HEK293T (cell line): ENCODE data around the gene ACOD1.

Experiments
- BHLHE40 ChIP-seq: fragments of 450-650 bp; IDR thresholded peaks from 2 replicates; pipeline ENCODE4 v1.6.1; 2016; ENCODE audit warnings: mild to moderate bottlenecking, moderate library complexity, borderline replicate concordance
- ELF4 ChIP-seq: fragments of 450-650 bp; IDR thresholded peaks from 2 replicates; pipeline ENCODE4 v1.6.1; 2017; ENCODE audit warnings: antibody characterized with exemption
- FOXA1 ChIP-seq: fragments of 450-650 bp; IDR thresholded peaks from 2 replicates; pipeline ENCODE4 v1.6.1; 2016; ENCODE audit warnings: mild to moderate bottlenecking
- FOXK2 ChIP-seq: fragments of 450-650 bp; IDR thresholded peaks from 2 replicates; pipeline ENCODE4 v1.6.1; 2016; ENCODE audit warnings: mild to moderate bottlenecking
- HDGF ChIP-seq: fragments of 450-650 bp; IDR thresholded peaks from 2 replicates; pipeline ENCODE4 v1.6.1; 2017; ENCODE audit warnings: antibody characterized with exemption, borderline replicate concordance
- LEF1 ChIP-seq: fragments of 450-650 bp; IDR thresholded peaks from 2 replicates; pipeline ENCODE4 v1.6.1; 2017; ENCODE audit warnings: mild to moderate bottlenecking, borderline replicate concordance
- SP1 ChIP-seq: fragments of 450-650 bp; IDR thresholded peaks from 2 replicates; pipeline ENCODE4 v1.6.1; 2017
- SUZ12 ChIP-seq: fragments of 450-650 bp; IDR thresholded peaks from 2 replicates; pipeline ENCODE4 v1.6.1; 2016; ENCODE audit warnings: mild to moderate bottlenecking
- TARDBP ChIP-seq: fragments of 450-650 bp; IDR thresholded peaks from 2 replicates; pipeline ENCODE4 v1.6.1; 2016
- TF ChIP-seq, protein P1 (sequence below): fragments of 450-650 bp; IDR thresholded peaks from 2 replicates; pipeline ENCODE4 v1.6.1; 2016

DNA sequence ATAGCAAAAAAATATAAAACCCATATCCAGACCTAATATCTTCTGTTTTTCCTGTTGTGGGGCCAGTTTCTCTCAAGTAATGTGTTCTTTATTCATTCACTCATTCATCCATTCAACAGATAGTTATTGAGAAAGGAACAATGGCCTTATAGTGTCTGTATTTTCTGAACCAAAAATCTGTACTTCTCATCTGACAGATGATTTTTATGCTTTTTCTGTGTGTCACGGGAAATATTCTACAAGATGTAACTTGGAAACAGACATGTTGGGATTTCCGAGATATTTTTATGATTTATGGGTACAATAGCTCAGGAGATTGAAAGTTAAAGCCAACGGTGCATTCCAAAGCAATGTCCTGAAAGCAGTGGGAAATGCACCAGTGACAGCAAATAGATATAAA is 5.7 kb downstream of the ACOD1 start:
- TF ChIP-seq FOXK2: no peak
- no peak for TF ChIP-seq SP1
- no peak for TF ChIP-seq BHLHE40
- TF ChIP-seq HDGF: no peak
- TF ChIP-seq TARDBP: no peak
- TF ChIP-seq FOXA1: no peak
- no peak for TF ChIP-seq LEF1
- TF ChIP-seq ELF4: no peak
- no peak for TF ChIP-seq SUZ12
- TF ChIP-seq, protein P1, sequence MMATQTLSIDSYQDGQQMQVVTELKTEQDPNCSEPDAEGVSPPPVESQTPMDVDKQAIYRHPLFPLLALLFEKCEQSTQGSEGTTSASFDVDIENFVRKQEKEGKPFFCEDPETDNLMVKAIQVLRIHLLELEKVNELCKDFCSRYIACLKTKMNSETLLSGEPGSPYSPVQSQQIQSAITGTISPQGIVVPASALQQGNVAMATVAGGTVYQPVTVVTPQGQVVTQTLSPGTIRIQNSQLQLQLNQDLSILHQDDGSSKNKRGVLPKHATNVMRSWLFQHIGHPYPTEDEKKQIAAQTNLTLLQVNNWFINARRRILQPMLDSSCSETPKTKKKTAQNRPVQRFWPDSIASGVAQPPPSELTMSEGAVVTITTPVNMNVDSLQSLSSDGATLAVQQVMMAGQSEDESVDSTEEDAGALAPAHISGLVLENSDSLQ: no peak
